AML-193 (cell line): ENCODE data around the gene PTPRD.
A peak's percentile ranks its signal among the peaks of the same experiment; 100 is the strongest.

Experiments used
- DNase-seq, 2 experiments: peaks; one replicate each; lab custom pipeline; 2025; lab: John Stamatoyannopoulos, UW

The PTPRD gene

DNA sequence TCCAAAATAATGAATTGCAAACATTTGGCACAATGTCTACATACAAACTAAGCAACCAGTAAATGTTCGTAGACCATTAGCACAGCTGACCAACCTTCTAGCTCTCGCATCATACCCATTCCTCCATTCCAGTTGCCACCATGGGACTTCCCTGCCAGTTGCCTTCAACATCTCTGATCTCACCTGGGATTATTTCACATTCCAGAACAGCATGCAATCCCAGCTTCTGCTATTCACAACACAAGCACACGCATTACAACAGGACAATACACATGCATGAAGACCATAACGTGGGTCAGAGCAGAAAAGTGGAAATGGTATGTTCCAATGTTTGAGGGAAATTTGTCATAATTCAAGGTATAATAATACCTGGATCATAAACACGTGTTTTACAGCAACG lies 1965.0 kb downstream of the PTPRD start:
- no peak for DNase-seq

DNA sequence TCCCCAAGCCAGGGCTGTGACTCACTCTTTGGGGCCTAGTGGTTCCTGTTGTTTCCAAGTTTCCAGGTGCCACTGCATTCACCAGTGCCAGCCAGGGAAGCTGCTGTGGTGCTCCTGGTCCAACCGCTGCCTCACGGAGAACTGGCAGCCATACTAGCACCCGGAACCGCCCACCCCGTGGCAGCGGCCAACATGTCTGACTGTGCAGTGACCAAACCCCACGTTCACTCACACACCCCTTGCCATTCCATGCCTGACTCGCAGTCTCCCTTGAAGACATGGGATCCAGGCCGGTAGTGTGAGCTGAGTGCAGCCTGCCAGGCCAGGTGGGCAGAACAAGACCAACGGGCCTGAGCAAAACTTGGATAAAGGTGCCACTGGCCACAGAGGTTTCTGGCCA lies 1968.2 kb downstream of the PTPRD start:
- DNase-seq: no peak

DNA sequence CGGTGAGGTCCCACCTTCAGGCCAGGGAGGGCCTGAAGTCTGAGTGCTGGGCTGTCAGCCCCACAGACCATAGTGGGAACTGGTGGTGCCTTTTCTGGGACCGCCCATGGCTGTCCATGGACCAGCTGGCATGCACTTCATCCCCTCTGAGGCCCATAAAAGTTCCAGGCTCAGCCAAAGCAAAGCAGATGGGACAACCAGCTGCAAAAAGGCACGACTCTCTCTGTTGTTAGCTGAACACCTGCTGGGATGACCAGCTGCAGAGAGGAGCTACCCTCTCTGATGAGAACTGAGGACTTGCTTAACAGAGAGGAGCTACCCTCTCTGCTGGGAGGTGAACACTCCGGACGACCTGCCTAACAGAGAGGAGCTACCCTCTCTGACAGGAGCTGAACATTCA lies 1968.9 kb downstream of the PTPRD start:
- no peak for DNase-seq

DNA sequence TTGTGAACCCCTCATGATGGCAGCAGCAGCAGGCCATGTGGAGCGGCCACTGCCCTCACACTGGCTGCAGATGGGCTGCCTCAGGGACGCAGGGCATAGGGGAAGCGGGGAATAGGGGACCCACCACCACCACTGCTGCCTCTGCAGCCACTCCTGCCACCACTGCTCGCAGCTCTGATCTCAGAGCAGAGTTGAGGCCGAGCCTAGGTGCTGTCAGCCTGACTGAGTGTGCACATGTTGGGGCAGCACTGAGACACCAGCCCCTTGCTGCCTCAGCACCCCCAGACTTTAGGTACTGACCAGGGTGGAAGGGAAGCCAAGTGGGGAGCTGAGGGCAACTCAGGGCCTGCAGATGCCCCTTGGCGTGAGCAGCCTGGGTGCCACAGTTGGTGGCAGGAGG lies 1969.3 kb downstream of the PTPRD start:
- no peak for DNase-seq

DNA sequence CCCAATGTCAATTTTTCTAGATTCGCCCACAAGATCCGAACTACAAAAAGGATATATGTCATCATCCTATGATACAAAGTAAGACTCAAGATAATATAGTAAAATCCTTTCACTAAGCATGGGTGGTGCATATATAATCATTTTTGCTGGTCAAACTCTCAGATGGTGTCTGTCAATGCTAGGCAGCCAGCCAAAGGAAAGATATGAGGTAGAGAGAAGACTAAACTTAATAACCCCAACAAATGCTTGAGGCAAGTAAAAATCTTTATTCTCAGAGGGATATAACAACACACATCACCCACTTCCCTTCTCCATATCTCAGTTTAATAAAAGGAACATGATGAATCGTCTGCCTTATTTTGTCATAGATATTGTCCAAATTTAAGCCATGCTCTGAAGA lies 1972.0 kb downstream of the PTPRD start:
- no peak for DNase-seq

DNA sequence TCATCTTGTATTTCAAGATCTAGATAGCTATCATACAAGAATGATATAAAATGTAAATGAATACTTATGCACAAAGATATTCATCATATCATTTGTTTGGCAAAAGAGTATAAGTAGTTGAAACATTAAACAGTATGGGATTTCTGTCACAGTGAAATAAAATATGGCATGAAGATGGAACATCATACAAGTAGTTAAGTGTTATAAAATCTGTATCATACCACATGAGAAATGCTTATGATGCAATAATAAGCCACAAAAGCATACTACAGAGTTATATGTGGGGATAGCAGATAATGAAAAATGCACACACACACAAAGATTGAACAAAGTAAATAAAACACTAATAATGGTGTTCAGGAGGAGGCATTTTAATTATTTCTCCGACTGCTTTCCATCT lies 1975.2 kb downstream of the PTPRD start:
- DNase-seq: no peak

DNA sequence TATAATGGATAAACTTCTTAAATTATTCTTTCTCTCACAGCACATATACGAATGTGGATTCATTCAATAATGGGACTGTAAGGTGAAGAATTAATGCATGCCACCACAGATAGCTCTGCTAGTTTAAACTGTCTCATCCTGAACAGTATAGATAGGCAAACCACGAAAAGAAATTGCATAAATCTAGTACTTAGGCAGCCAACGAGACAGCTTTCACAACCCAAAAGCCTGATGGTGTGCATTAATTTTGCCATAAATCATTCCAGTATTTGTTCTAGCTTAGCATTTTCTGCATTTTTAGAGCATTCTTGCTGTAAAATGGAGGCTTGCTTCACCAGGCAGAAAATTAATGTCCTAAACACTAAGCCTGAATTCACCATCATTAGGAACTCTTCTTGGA lies 1979.0 kb downstream of the PTPRD start:
- peak in 1 of 2 experiments; percentile 10 for DNase-seq

DNA sequence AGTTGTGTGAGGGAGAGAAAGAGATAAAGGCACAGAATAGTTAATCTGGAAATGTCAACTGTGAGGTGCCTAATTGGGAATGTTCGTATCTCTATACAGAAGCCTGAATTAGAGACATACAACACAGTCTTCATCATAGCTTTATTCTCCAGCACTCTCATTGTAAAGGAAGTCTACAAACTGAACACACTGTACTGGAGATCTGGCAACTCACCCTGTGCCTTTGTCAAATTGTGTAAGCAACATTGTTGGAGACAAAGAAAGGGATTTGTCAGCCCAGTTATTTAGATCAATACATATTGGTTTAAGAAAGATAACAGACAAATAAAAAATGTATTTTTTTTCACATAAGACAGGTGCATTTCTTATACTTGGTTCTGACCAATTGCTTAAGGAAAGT lies 1980.3 kb downstream of the PTPRD start:
- DNase-seq: no peak

DNA sequence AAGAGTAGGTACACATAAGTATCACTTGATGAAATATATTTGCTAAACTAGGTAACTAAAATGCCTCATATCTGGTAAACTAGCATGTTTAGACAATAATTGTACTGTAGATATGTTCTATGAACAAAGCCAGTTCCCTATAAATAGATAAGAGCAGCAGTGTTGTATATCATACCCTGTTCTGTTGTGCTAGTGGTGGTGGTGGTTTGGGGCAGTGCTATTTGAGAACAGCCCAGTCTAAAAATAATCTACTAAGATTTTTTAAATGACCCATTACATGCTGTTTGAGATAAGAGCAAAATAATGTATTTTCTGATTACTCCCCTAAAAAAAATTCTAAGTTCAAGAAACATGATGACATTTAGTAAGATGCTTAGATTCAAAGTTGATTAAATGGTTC lies 1984.0 kb downstream of the PTPRD start:
- no peak for DNase-seq

DNA sequence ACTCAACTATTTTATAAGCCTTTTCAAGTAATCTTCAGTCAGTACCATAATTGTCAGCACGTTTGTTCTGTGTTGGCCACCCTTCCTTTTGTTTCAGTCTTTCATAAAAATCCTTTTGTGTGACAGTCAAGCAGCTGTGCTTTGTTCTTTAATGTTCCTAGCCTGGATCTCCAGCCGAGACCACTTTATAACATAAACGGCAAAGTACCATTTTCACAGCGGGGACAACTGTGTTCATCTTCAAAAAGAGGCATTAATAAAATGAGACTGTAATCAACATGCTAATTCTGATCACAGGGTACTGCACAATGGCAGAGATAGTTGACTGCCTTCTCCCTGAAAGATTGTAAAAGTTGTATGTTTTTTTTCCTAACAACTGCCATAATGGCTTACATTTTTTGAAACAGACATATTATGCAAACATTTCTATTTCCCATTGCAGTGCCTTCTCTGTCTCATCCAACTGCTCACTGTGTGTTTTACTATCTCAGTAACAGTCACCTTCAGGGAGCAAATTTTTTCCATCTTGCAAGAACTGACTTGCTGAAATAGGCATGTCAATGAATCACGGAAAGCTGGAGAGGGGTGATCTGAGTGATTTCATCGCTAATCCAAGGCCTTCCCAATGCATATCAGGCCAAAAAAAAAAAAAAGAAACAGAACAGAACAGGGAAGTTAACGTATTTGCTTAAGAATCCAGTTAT lies 1984.7 kb downstream of the PTPRD start:
- DNase-seq: no peak

DNA sequence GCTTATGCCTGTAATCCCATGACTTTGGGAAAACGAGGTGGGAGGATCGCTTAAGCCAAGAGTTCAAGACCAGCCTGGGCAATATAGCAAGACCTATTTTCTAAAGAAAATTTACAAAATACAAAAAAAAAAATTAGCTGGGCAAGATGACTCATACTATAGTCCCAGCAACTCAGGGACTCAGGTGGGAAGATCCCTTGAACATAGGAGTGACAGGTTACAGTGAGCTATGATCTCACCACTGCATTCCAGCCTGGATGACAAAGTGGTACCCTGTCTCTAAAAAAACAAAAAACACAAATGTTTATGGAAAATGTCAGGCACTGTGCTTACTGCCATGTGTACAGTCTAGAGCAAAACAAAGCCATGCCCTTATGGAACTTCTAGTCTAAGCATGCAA lies 1989.9 kb downstream of the PTPRD start:
- no peak for DNase-seq

DNA sequence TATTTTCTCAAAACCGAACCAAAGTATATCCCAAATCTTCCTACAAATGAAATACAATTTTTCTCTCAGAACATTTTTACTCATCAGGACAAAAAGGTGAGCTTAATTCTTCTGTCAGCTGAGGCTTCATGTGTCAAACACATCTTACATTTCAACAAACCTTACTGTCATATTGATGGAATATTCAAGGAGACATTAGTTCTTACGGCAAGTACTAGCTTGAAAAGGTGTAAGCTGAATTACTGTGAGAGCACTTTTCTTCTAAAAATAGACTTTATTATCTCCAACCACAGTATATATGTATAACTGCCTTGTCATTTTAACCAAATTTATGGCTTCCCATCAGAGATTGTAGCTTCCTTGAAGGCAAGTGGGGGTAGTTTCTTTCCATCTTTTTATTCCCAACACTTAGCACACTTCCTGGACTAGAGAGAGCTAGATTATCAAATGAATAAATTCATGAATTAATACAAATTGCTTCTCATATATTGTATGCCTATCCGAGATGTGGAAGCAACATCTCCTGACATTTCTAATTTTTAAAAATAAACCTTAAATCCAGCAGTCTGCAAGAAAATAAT lies 1990.5 kb downstream of the PTPRD start:
- no peak for DNase-seq

DNA sequence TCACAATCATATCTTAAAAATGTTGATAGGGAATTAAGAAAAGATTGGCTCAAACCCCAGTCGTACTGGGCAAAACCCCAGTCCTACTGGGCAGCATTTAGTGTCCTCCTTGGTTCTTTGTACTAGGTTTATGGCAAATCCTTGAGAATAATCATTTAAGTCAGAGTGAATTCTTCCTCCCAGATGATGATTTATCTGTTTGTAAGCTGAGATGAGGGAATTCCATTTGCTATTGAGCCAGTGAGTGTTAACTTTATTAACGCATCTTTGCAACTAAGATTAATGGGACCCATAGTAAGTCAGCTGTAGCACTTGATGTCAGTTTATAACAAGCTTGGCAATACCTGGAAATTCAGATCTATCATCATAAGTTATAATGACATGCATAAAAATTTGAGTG lies 1991.4 kb downstream of the PTPRD start:
- DNase-seq: no peak

DNA sequence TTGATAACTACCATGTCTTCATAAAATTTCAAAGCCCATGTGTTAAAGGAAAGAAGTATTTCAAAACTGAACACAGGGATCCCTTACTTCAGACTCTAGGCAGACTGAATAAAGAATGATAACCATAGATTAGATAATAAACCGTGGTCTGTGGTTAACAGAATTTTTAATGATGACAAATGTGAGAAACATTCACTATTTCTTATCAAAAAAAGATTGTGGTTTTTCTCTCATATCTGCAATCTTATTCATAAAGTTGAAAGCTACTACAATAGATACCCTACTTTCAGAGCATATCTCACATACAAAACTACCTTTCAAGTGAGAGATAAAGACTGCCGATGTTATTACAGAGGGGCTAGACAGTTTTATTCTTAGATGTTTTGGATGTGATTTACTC lies 1996.4 kb downstream of the PTPRD start:
- DNase-seq: no peak

DNA sequence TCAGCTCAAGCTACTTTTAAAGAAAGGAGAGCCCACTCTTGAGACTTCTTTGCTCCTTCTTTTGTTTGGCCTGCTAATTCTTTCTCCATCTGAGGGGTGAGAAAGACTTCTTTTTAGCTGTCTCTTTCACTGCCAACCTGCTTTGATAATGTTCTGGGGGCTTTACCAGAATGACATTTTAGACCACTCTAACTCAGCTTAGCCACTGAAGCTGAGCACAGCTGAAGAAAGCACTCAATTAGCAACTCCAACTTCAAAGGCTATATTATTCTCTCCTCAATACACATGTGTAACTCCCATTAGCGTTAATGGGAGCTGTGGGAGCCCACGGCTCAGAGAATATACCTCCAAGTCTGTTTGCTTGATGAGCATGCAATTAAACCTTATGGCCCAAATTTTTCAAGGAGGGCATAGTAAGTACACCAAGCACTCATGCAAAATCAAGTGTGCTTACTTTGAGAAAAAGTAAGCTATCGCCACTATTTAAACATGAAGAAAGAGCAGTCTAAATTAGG lies 1997.8 kb downstream of the PTPRD start:
- DNase-seq: no peak

DNA sequence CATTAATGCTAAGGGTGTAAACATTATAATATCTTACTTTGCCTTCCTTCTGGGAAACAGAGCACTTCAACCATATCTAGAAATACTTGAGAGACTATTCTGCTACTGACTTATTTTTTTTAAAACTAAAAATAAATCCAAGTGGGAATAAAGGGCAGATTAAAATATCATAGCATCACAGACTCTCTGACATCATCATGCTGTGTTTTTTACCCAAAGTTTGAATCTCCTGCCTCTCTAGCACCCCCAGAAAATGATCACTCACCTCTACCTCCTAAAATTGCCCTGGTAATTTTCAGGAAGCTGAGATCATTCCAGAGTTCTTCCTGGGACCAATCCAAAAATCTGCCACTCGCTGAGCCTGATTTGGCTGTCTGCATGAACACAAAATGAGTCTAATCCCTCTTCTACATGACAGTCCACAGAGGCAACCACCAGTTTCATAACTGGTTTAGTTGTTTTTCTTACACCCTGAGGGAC lies 1999.4 kb downstream of the PTPRD start:
- no peak for DNase-seq

DNA sequence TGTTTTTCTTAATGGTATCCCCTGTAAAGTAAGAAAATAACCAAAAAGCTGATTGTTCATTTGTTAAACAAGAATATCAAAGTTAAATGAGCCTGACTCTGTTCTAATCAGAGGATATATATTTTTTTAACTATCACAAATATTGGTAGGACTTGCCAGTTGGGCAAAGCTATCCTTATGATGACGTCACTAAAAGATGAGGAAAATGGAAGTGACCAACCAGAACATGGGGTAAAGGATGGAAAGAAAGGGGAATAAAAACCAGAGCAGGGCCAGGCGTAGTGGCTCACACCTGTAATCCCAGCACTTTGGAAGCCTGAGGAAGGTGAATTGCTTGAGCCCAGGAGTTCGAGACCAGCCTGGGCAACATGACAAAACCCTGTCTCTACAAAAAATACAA lies 2001.6 kb downstream of the PTPRD start:
- DNase-seq: no peak

DNA sequence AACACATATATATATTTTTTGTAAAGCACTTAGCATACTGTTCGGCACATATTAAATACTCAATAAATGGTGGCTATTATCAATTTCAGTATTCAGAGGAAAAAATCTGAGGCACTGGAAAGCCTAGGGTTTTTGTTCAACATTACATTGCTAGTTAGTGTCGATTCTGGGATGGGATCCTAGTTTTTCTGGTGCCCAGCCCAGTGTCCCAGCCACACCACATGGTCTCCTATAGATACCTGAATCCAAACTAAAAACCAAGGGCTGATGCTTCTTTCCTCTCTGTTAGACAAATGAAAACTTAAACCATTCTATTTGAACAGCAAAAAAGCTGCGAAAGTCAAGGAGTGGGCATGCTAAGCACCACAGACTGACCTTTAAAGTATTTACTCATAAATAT lies 2002.5 kb downstream of the PTPRD start:
- no peak for DNase-seq

DNA sequence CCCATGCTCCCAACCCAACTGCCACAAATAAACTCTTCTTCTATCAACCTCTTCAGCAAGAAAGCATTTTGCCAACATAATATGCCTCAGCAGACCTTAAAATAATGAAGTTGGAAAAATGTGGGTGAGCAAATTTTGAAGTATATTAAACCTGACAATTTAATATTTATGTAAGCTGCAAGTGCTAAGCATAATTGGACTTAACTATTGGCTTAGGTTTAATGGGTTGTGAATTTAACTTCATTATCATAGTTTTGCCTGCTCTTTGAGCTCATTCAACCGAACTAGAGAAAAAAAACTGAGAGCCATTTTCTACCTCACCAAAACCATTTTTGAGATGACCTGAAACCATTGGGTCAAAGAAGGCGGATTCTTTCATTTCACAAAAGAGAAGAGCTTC lies 2007.7 kb downstream of the PTPRD start:
- DNase-seq: no peak

DNA sequence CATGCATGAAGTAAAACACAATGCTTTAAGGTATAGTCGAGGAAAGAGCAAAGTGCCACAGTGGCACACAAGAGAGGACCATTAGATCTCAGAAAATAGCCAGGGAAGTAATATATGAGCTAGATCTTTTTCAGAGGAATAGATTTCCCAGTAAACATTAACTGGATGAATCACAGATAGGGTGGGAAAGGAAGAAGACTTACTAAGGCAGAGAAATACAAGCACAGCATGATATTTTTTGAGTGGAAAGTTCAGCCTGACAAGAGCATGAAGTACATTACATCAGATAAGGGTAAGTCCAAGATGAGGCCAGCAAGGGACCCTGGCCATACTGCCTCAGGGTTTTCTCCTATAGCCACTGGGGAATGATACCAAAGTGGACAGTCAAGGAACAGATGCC lies 2008.6 kb downstream of the PTPRD start:
- DNase-seq: no peak

DNA sequence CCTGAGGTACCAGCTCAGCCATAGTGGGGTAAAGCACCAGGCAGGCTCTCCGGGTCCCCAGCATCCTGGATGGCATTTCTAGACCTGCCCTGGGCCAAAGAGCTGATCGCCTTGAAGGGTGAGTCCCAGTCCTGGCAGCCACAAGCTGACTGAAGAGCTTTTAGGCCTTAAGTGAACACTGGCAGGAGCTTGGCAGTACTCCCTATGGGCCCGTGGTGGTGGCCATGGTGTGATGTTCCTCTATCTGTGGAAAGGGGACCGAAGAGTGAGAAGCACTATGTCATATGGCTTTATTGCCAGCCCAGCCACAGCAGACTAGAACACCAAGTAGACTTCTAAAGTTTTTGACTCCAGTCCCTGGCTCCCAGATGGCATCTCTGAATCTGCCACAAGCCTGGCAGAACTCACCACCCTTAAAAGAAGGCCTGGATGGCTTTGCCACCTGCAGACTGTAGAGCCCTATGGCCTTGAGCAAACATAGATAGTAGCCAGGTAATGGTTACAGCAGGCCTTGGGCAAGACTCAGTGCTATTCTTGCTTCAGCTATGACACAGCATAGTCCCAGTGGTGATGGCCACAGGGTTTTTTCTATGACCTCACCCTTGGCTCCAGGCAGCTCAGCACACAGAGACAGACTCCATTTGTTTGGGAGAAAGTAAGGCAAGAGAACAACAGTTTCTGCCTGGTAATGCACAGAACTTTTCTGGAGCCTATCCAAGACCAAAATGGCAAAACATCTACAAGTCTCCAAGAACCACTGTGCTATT lies 2011.7 kb downstream of the PTPRD start:
- no peak for DNase-seq

DNA sequence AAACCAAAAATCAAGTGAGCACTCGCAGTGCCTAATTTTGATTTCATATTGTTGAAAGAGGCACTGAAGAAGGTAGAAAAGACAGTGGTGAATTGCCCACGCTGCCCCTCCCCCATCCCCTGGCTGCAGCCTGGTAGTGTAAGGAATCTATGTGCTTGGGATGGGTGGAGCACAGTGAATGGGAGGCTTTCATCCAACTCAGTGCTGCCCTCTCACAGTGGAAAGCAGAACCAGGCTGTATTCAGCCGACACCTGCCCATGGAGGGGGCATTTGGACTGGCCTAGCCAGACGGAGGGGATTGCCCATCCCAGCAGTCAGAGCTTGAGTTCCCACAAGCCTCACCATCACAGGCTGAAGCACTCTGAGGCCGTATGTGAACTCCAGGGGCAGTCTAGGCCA lies 2012.9 kb downstream of the PTPRD start:
- no peak for DNase-seq

DNA sequence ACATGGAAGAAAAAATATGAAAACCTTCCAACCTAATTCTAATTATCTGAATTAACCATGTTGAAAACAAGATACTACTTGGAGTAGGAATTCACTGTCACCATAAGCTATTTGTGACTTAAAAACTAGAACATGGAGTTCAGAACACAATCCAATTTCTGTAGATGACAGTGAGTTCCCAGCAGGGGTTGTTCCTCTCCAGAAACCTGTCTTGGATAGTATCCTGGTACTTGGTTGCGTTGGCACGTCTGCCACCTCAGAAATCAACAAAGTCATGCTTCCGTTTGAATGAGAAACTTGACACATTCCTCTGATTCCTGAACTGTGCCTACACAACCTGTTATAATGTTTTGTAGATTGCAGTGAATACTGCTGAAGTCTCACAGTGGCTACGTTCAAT lies 2023.3 kb downstream of the PTPRD start:
- no peak for DNase-seq
